Measurements from ENCODE around the gene PLPP2.

PLPP2 gene

DNA sequence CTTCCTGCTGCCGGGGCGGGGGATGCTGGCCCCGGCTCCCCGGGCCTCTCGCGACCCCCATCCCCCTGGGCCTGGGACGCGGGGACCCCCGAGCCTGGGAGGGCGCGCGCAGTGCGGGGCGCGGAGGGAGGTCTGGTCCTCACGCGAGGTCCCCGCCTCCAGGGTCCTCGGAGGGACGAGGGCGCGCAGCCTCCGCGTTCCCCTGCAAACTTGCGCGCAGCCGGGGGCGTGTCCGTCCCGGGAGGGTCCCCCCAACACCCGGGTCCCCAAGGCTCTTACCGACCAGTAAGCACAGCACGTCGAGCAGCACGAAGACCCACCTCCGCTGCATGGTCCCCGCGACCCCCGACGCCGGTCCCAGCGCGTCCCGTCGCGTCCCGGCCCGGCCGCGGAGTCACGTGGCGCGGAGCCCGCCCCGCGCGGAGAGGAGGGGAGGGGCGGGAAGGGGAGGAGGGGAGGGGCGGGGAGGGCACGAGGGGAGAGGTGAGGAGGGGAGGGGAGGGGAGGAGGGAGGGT is at the start of gene PLPP2:
Gene PLPP2, minus strand, starts transcription at position 398 of the 516 bp plus-strand sequence. Its CDS starts 67 bp downstream, at position 331.
- DNase-seq (ENCODE audit: low read depth), result no peak

DNA sequence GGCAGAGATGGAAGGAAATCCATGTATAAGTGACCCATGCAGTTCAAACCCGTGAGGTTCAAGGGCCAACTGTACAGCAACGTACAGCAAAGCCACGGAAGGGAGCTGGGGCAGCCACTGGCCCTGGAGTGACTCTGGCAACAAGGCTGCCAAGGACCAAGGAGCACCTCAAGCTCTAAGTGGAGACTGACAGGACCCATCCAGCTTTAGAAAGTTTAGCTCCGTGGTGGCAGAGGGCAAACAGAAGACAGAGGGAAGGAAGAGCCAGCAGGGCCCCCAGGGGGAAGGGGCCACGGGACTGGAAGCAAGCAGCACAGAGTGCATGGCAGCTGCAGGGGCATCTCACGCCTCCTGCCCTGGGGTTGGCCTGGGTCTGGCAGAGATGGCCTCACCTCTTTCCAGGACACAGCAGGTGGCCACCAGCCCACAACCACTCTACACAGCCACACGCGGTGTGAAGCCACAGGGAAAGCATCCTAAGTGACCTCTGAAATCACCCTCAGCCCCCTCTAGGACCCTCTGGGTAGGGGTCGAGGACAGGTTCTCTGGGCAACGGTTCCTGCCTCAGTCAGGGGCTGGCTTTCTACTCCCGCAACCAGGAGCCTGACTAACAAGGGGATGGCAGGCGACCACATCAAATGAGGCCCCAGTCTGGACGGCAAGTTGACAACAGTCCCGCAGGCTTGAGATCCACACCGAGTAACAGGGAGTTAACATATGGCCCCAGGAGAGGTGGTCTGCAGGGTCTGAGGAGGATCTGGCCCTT is 49.6 kb upstream of the PLPP2 start:
- no peak for DNase-seq (ENCODE audit: low read depth)

DNA sequence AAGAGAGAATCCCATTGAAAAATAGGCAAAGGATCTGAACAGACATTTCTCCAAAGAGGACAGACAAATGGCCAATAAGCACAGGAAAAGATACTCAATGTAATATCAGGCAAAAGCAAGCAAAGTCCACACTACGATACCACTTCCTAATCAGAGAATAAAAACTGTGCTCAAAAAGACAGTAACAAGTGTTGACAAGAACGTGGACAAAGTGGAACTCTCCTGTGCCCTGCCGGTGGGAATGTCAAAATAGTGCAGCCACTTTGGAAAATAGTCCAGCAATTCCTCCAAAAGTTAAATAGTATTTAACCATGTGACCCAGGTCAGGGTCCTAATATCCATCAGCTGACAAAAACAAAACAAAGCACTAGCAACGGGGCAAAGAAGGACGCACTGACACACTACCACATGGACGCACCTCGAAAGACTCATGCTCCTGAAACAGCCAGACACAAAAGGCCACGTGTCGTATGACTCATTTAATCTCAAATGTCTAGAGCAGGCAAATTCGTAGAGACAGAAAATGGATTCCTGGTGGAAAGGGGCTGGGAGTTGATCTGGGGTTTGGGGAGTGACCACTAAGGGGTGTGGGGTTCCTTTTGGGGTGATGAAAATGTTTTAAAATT is 48.2 kb upstream of the PLPP2 start:
- DNase-seq (ENCODE audit: low read depth), result no peak

DNA sequence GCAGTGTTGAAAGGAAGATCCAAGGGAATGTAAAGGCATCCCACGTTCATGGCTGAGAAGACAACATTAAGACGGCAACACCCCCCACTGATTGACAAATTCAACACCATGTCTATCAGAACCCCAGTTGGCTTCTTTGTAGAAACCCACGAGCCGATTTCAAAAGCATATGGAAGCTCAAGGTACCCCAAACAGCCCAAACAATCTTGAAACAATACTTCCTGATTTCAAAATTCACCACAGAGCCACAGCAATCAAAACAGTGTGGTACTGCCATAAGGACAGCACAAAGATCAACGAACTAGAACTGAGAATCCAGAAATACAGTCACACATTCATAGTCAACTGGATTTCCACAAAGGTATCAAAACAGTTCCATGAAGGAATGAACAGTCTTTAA is 47.2 kb upstream of the PLPP2 start:
- no peak for DNase-seq (ENCODE audit: low read depth)

DNA sequence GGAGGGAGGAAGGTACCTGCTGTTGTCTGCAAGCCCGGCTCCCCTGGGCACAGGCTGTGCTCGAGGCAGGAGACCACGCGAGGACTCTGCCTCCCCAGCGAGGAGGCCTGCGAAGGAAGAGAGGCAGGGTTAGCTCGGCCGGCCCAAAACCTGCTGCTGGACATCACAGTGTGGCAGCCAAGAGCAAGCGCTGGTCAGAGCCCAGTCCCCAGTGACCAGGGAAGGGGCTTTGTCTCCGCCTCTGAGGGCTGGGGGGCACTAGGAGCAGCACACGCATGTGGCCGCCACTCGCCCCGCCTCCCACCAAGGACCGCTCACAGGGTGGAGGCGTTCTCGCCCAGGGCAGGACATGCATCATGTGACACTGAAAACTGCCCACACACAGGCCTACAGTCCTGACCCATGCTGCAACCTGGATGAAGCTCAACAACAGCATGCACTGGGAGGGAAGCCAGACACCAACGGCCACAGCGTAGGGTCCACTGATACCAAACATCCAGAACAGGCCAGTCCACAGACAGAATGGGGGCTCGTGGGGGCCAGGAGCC is 44.9 kb upstream of the PLPP2 start:
- DNase-seq (ENCODE audit: low read depth), result no peak

DNA sequence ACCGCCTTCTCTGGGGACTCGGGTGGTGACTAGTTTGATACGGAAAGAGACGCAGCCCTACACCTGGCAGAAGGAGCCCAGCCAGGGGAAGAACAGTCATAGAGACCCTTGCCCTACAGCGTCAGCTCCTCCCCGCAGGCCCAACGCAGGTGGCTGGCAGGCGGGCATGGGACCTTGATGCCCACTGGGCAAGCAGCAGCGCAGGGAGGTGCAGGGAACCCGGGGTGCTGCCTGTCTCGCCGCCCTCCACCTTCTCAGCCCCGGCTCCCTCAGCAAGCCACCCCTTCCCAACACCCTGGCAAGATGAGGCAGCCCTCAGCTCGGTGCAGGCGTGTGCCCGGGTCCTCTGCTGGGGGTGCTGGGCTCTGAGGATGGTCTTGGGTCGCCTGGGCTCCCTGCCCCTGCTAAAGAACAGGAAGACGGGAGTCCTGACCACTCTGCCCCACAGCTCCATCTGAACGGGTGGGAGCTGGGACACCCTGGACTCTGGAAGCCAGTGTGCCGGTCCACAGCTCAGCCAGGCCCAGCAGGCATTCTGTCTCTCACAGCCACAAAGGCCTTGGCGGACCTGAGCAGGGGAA is 44.4 kb upstream of the PLPP2 start:
- no peak for DNase-seq (ENCODE audit: low read depth)

DNA sequence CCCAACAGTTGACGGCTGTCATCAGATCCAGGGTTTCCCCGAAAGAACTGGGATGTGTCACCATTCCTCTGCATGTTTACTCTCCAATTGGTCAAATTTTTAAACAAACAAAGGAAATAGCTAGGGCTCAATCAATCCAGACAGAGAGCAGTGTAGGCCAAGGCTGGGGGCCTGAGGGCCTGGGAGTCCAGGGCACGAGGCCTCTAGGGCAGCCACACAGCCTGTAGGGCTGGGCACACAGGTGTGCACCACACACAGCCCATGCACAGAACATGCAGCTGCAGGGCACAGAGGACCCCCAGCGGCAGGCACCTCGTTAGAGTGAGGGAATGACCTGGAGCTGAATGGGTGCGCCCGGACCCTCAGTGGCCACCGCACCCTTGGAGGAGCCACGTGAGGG is 43.9 kb upstream of the PLPP2 start:
- DNase-seq (ENCODE audit: low read depth), result no peak

DNA sequence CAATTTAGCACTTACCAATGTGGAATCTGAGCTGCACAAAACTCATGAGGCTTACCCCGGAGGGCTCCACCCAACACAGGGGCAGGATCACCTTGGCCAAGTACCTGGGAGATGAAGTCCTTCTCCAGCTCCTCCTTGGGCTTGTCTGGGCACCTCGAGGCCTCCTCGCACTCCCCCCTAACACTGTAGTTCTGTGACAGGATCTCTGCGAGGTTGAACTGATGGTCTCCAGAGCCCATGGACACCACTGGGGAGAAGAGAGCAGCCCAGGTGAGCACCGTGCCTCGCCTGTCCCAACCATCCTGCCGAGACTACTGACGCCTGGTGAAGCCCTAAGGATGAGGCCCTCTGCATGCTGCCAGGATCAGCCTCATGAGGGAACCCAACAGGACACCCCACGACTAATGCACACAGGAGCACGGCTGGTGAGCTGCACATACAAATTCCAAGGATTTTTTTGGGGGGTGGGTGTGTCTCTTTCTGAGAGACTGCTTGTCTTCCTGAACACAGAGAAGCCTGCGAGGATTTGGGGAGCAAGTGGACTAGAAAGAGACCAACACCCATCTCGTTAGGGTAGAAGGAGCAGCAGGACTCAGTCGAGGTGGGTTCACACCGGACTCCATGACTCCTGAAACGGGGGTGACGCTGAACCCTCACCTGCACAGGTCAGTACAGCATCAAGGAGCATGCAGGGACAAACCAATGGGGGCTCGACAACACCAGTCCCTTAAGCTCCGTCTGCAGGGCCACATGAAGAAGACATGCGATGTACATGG is 43.3 kb upstream of the PLPP2 start:
- DNase-seq (ENCODE audit: low read depth), result no peak

DNA sequence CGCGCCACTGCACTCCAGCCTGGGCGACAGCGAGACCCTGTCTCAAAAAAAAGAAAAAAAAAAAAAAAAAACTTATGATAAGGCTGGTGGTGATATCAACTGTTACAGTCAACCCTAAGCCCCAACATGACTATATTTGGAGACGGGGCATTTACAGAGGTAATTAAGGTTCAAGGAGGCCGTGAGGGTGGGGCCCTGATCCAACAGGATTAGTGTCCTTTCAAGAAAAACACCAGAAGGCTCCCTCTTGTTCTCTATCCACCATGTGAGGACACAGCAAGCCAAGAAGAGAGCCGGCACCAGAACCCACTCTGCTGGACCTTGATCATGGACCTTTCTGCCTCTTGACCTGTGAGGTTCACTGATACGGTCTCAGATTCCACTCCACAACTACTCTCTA is 39.3 kb upstream of the PLPP2 start:
- DNase-seq (ENCODE audit: low read depth), result no peak

DNA sequence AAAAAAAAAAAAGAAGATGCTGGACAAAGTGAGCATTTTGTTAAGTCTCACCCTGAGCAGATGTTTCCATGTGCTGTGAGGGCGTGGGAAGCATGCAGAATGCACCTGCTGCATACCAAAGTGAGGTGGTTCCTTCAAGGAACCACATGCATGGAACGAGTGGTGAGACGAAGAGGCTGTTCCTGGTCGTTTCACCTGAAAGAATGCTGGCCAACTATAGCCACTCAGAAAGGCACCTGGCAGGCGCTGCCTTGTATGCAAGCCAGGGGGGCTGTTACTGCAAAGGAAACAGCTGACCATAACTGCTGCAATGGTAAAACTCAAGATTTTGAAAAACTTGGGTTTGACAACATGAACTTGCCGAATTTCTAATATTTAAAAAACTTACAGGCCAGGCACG is 38.7 kb upstream of the PLPP2 start:
- DNase-seq (ENCODE audit: low read depth), result no peak

DNA sequence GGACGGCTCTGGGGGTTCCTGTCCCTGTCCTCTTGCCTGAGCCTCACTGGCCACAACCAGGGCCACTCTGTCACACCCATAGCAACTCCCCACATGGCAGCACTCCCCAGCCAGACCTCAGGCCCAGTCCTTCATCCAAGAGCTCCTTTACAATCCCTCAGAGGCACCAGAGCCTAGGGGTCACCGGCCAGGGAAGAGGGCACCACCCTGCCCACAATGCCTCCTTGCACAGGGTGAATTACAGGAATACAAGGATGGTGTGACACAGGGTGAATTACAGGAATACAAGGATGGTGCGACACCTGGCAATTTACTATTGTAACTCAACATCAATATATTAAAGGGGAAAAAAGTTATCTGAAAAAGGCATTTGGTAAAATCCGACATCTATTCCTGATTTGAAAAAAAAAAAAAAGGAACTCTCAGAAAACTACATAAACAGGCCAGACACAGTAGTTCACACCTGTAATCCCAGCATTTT is 36.9 kb upstream of the PLPP2 start:
- no peak for DNase-seq (ENCODE audit: low read depth)

DNA sequence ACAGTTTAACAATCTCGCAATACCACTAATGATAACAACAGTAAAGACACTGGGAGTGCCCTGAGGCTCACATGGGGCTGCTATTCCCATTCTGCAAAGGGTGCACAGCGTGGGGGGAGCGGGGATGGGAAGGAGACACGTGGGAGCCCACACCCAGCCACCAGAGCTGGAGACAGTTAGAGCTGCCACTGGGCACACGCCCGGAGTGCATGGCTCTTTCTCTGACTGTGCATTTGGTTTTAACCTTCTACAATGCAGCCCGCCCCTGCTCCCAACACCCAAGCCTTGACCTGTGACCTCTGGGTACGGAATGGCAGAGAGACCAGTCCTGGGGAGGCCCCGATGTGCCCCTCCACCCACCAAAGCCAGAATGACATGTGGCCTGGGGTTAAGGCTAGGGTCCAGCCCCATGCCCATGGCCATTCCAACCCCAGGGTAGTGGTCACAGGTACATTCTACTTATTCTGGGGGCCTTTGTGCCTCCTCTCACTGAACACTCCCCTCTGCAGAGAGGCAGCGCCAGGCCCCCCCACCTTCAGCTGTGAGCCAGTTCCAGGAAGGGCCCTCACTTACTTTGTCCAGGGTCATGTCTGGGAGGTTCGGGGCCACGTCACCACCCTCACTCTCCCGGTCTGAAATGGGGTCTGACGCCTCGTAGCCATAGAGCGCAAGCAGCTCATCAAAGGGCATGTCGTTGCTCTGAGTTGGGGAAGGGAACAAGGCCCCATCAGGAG is 36.3 kb upstream of the PLPP2 start:
- no peak for DNase-seq (ENCODE audit: low read depth)

DNA sequence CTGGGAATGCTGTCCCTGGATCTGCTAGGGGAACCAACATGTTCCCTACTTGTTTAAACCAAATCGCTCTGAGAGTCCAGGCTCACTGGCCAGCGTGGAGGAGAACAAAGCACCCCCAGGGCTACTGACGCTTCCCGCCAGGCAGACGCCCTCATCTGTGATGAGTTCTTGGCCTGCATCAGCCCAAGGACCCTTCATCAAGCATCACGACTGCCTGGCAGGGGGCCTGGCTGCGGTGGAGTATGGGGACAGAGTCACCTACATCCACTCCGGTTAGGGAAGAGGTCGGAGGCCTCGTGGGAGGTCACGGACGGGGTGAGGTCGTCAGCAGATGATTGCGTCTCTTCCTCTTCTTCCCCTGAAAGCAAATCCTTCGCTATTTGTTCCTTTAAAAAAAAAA is 35.7 kb upstream of the PLPP2 start:
- no peak for DNase-seq (ENCODE audit: low read depth)

DNA sequence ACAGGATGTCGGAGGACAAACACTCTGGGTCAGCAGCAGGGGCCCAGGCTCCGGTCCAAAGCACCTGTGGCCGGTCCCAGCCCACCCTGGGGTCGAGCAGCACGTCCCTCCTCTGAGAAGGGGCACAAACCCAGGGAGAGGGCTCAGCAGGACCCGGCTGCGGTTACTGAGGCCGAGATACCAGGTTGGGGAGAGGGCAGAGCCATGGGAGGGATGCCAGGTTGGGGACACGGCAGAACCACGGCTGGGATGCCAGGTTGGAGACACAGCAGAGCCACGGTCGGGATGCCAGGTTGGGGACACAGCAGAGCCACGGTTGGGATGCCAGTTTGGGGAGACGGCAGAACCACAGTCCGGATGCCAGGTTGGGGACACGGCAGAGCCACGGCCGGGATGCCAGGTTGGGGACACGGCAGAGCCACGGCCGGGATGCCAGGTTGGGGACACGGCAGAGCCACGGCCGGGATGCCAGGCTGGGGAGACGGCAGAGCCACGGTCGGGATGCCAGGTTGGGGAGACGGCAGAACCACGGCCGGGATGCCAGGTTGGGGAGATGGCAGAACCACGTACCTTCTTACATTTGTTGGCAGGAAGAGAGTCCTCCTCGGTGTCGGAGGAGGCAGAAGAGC is 34.8 kb upstream of the PLPP2 start:
- DNase-seq (ENCODE audit: low read depth), result no peak

DNA sequence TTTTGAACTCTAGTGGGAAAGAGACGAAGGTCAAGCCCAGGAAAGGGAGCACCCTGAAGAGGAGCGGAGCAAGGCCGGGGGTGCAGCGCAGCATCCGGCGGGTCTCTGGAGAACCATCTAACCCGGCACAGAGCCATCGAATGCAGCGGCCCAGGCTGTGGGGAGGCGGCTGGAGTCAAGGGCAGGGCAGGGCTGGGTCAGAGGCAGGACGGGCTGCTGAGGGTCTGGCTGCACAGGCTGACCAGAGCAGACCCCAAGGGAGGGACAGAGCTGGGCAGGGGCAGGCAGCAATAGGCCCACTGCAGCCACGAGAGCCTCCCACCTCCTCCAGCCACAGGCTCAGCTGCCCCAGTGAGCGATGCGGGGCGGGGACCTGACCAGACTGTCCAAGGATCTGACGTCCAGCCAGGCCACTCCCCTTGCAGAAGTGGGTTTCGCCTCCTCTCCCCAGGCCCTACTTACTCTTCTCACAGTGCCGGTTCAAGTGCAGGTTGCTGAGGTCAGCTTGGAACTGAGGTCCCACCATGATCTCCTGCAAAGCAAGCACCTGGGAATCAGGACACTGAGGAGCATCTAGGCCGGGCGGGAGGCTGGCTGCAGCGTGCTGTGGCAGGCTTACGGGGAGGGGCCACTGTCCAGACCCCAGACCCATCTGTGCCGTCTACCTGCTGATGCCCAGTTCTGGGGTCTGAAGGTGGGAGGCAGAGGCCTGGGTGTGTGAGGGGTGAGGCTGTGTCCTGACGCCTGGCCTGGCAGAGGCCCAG is 34.2 kb upstream of the PLPP2 start:
- DNase-seq (ENCODE audit: low read depth), result no peak

DNA sequence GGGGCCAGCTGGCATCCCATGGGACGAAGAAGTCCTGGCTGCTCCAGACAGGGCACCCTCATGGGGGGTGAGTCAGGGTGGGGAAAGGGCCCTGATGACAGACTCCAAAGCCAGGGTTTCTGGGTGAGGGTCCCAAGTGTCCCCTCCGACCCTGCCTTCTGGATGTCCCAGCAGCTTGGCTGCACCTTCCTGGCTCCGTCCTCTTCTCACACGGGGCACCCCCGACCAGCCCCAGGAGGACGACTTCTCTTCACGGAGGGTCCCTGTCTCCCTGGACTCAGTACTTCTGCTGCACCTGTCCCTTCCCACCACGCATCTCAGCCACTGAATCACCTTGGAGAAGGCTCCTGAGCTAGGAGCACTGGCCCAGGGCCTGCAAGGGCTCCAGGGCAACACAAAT is 33.5 kb upstream of the PLPP2 start:
- DNase-seq (ENCODE audit: low read depth), result no peak

DNA sequence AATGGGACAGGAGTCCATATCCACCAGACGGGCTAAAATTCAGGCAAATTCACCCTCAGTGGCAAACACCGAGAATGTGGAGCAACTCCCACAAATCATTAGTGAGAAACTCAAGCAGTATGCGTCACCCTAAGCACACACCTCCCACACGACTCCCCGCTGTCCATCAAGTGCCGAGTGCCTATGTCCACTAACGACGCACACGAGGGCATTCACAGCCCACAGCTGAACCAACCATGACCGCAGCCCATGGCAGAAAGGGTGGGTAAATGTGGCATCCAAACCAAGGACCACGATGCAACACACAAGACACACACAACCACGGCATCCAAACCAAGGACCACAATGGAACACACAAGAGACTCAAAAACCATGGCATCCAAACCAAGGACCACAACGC is 31.4 kb upstream of the PLPP2 start:
- DNase-seq (ENCODE audit: low read depth), result no peak

DNA sequence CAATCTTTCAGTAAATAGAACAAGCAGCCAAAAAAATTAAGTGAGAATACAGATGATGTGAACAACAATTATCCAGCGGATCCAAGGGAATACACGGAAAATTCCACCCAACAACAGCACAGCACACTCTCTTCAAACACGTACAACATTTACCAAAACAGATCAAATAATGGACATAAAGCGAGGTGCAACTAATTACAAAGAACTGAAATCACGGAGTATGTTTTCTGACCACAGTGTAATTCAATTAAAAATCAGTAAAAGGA is 27.2 kb upstream of the PLPP2 start:
- no peak for DNase-seq (ENCODE audit: low read depth)

DNA sequence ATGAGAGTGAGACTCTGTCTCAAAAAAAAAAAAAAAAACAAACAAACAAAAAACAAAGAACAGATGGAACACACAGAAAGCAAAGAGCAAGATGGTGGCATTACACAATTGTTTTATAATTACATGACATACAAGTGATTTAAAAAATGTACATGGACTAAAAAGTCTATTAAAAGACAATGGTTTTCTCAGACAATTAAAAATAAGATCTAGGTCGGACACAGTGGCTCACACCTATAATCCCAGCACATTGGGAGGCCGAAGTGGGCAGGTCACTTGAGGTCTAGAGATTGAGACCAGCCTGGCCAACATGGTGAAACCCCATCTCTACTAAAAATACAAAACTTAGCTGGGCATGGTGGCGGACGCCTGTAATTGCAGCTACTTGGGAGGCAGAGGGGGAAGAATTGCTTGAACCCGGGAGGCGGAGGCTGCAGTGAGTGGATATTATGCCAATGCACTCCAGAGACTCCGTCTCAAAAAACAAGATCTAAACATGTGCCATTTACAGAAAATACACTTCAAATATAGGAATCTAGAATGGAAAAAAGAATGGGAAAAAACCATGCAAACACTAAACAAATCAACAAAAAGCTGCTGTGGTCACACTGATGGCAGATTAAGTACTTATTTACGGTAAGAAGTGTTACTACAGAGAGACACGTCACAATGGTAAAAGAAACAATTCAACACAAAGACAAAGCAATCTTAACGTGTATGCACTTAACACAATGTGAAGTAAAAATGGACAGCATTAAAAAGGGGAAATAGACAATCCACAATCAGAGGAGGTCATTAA is 26.7 kb upstream of the PLPP2 start:
- DNase-seq (ENCODE audit: low read depth), result no peak

DNA sequence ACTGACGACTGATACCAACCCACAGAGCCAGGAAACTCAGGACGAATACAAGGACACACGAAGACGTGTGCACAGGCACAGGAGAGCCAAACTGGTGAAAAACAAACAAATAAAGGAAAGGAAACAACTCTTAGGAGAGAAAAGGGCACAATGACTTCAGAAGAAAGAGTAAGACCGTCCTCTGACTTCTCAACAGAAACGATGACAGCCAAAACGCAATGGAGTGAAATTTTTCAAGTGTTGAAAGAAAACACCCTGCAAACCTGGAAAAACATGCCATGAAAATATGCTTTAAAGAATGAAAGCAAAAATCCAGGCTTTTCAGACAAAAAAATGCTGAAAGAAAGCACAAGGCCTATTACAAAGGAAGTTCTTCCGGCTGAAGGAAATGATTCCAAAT is 24.6 kb upstream of the PLPP2 start:
- no peak for DNase-seq (ENCODE audit: low read depth)

All from activated T-cell treated with anti-CD3 and anti-CD28 coated beads for 24 hours (primary cell).